SHP77 (cell line): ENCODE results near the gene DBI.
"Not testable (repeated sequence)": the region's sequence is repeated elsewhere in the genome, so short reads cannot be mapped to it uniquely, and the experiment has no call there.

ENCODE experiments used
- DNase-seq, 2 experiments: peaks; one replicate each; lab custom pipeline; 2025; lab: John Stamatoyannopoulos, UW

DBI gene

GRCh38 chr2:119402645-119403560, 36.1 kb downstream of the DBI start:
- DNase-seq, result no peak

GRCh38 chr2:119403618-119404017, 36.8 kb downstream of the DBI start:
- DNase-seq, result not testable (repeated sequence)

- DNase-seq, result no peak
These were observed 38.4 kb downstream of the DBI start for GRCh38 chr2:119405151-119405550.

DNA sequence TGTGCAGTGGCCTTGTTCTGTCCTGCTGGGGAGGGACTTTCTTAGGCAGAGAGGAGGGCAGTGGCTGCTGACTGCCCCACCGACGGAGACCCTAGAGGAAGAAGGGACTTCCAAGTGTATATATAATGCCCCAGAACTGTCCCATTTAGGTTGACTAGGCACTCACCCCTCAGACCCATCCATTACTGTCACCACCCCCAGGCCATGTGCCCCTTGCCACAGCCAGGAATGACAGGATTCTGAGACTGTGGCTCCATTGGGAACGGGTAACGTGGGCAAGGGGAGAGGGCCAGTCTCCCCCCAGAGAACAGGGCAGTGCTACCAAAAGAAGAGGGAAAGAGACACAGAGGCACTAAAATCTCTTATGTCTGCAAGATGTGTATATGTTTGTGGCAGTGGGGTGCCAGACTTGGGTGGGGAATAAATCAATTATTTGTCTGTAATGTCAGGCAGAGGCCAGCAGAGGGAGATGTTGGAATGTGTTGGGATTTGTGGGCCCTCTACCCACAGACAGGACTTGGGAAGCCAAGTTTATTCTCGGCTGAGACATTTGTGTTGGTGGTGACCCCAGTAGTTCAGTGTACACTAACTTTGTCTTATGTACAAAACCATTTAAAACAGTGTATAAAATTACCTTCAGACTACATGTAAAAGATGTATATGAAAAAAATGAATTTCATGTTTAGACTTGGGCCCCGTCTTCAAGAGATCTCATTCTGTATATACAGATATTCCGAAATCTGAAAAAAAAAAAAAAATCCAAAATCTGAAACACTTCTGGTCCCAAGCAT, 40.8 kb downstream of the DBI start:
- DNase-seq, result peak; percentile 9 to 29

- no peak for DNase-seq
These were observed 41.4 kb downstream of the DBI start for GRCh38 chr2:119408221-119408619.

- DNase-seq, result no peak
These were observed 42.7 kb downstream of the DBI start for GRCh38 chr2:119409506-119409905.

- no peak for DNase-seq
These were observed 48.1 kb downstream of the DBI start for GRCh38 chr2:119414894-119415293.

DNA sequence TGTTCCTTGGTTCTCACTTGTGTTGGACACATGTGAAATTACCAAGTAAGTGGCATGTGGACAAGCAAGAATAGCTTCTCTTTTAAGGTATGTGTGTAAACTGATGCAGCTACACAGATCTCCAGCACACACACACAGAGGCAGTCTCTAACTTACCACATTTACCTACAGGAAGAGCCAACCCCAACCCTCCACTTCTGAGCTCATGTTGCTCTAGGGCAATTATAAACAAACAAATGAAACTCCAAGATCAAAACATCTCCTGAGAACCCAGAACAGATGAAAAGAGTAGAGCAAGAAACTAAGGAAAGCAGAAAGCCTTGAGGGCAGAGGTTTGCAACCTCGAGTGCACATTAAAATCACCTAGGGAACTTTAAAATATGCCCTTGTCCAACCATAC, 48.9 kb downstream of the DBI start:
- DNase-seq, result no peak

DNA sequence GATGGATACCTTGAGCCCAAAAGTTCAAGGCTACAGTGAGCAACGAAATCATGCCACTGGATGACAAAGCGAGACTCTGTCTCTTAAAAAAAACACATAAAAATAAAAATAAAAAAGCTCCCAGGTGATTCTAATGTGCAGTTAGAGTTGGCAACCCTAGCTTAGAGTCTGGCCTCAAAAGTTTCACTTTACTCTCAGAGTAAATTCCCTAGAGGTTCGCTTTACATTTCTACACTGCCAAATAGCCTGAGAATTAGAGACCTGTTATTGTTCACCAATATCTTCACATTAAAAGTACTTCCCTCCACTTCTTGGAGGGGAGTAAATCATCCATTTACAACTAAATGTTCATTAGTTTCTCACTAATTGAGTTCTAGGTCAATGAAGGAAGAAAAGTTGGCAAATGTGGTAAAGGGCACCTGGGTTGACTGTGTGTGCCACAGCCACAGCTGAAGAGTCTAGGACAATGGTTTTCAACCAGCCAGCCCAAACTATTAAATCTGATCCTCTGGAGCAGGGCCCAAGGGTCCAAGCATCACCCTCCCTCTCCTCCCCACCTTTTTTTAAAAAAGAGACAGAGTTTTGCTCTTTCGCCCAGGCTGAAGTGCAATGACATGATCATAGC, 49.6 kb downstream of the DBI start:
- no peak for DNase-seq

DNA sequence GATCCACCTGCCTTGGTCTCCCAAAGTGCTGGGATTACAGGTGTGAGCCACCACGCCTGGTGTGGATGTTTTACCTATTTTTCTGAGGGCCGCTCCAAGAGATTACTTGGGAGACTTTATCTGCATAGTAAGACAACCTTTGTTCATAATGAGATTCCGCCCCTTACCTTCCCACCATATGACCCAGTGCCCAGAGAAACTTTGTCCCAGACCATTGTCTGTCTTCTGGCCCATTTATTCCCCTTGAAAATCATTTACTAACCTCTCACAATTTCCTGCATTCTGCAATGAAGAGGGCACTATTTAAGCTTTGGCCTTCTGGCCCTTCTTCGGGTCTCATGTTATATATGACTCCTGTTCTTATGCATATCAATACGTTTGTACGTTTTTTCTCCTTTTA, 51.1 kb downstream of the DBI start:
- no peak for DNase-seq

- DNase-seq, result no peak
These were observed 52.3 kb downstream of the DBI start for GRCh38 chr2:119419065-119419464.

DNA sequence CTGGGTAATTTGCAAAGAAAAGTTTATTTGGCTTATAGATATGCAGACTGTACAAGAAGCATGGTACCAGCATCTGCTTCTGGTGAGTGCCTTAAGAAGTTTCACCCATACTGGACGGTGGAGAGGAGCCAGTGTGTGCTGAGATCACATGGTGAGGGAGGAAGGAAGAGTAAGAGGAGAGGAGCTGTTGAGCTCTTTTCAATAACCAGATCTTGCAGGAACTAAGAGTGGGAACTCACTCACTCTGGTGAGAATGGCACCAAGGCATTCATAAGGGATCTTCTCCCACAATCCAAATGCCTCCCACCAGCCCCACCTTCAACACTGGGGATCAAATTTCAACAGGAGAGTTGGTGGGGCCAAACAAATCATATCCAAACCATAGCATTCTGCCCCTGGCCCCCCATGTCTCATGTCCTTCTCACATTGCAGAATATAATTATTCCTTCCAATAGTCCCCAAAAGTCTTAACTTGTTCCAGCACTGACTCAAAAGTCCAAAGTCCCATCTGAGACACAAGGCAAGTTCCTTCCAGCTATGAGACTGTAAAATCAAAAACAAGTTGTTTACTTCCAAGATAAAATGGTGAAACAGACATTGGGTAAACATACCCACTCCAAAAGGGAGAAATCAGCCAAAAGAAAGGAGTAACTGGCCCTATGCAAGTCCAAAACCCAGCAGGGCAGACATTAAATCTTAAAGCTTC, 53.2 kb downstream of the DBI start:
- no peak for DNase-seq

DNA sequence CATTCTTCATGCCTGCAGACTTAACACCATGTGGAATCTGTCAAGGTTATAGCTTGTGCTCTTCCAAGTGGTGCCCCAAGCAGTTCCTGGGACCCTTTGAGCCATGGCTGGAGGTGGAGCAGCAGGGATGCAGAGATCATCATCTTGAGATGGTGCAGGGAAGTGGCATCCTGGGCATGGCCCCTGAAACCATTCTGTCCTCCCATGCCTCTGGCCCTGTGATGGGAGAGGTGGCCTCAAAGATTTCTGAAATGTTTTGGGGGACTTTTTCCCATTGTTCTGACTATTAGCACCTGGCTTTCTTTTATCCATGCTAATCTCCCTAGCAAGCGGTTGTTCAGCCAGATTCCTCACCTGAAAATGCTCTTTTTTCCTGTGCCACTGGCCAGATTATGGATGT, 54.5 kb downstream of the DBI start:
- no peak for DNase-seq

GRCh38 chr2:119421741-119422140, 55.0 kb downstream of the DBI start:
- DNase-seq, result no peak
